ENCODE measurements around the gene ELF4. TPM values are rescaled to one million over a fixed set of nuclear protein-coding genes. Genes with fewer than 3 reads are reported as not detected.

ELF4 gene
- total RNA-seq, 2 experiments from 2014 or later, result 23.9 to 27.5 TPM

DNA sequence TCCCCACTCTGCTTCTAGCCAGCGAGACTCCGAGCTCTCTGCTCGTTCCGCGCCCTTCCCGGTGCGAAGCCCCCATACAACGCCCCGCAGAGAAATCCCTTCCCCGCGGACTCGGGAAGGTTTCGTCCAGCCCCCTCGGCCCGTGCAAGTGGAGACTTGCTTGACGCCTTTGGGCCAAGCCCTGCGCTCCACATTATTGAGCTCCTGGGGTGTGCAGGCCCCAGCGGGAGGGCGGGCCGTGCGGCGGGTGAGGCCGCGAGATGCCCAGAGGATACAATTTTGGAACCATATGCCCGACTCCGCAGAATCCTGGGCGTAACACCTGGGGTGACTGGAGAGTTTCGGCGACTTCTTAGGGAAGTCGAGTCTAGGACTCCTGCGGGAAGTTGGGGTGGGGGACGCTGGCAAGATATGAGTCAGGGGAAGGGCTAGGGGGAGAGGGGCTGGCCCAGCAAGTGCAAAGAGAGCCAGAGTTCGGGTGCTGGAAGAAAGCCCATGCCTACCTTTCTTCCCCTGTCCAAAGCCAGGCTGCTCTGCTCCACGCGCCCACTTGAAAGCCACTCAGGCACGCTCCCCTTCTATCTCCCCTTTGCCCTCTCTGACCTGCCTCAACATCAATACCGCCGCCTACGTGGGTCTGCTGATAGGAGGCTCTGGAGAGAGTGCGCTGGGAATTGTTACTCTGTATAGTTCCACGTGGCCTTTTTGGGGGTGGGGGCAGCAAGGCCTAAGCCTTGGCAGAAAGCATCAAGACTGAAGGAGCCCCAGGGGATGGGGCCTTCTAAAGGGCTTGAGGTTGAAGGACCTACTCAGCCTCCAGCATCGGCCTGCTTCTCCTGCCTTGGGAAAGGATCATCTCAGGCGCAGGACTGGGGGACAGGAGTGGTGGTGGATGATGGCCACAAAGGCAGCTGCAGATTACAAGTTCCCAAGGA is 1.2 kb upstream of the ELF4 start:
- peaks cover 39% of the 10 kb centered on the region for H3K4me1 Mint-ChIP-seq
- H3K4me3 Mint-ChIP-seq, result peak overlapping the region; percentile 26
- no peak for DNase-seq
- peaks cover 2% of the 10 kb centered on the region for H3K36me3 Mint-ChIP-seq (ENCODE audit: low read depth)
- H3K27ac Mint-ChIP-seq, result peak overlapping the region; percentile 47
- ChIA-PET CTCF (no interaction called here), POLR2A (no interaction called here)
- ATAC-seq, result no peak
- H3K9me3 Mint-ChIP-seq (ENCODE audit: low read depth), result no peaks in the 10 kb centered on the region
- H3K27me3 Mint-ChIP-seq, result no peaks in the 10 kb centered on the region
- intact Hi-C loops (cut with DNase I, micrococcal nuclease), result loop anchor here in 1 of 2 experiments (1.0 to 2.0 kb wide), 2 partner anchors 9 to 61 kb away; no protein-coding TSS in a partner anchor

- ATAC-seq (peak; percentile 10), DNase-seq (peak; percentile 35)
- ChIA-PET POLR2A (interaction anchor here (0.6 kb wide), 1 partner anchor 229 kb away, joined by 15 read pairs; no protein-coding TSS in a partner anchor), CTCF (interaction anchor here (0.6 to 1.2 kb wide), 4 partner anchors 11 to 82 kb away, joined by 3 to 4 read pairs (median 4); no protein-coding TSS in a partner anchor)
- intact Hi-C loops (cut with DNase I, micrococcal nuclease), result loop anchor here (1.0 to 2.0 kb wide), 4 partner anchors 17 to 63 kb away; no protein-coding TSS in a partner anchor
- no peaks in the 10 kb centered on the region for H3K9me3 Mint-ChIP-seq (ENCODE audit: low read depth)
- peak overlapping the region; percentile 92 for H3K4me3 Mint-ChIP-seq
- H3K4me1 Mint-ChIP-seq, result peaks cover 44% of the 10 kb centered on the region
- H3K27me3 Mint-ChIP-seq, result no peaks in the 10 kb centered on the region
- H3K27ac Mint-ChIP-seq, result peak overlapping the region; percentile 91
- H3K36me3 Mint-ChIP-seq (ENCODE audit: low read depth), result peaks cover 2% of the 10 kb centered on the region
Observed at GRCh38 chrX:130109429-130110378, 593 bp downstream of the ELF4 start.

GRCh38 chrX:130108647-130109428 is 1.5 kb downstream of the ELF4 start:
- Mint-ChIP-seq H3K9me3 (ENCODE audit: low read depth) (no peaks in the 10 kb centered on the region), H3K36me3 (ENCODE audit: low read depth) (peaks cover 5% of the 10 kb centered on the region), H3K4me3 (peak overlapping the region; percentile 92), H3K27me3 (no peaks in the 10 kb centered on the region), H3K27ac (peak overlapping the region; percentile 91), H3K4me1 (peaks cover 42% of the 10 kb centered on the region)
- intact Hi-C loops (cut with DNase I, micrococcal nuclease), result loop anchor here (1.0 to 2.0 kb wide), 2 partner anchors 16 to 17 kb away; no protein-coding TSS in a partner anchor
- ChIA-PET CTCF (interaction anchor here (0.7 to 1.2 kb wide), 6 partner anchors 10 to 83 kb away, joined by 3 to 4 read pairs (median 4); no protein-coding TSS in a partner anchor), POLR2A (interaction anchor here (0.6 kb wide), 1 partner anchor 230 kb away, joined by 15 read pairs; no protein-coding TSS in a partner anchor)
- DNase-seq, result peak; percentile 60
- ATAC-seq, result peak; percentile 62

GRCh38 chrX:130106071-130106470 is 4.2 kb downstream of the ELF4 start:
- no peak overlapping the region for H3K27ac Mint-ChIP-seq

GRCh38 chrX:130105244-130105643 is 5.1 kb downstream of the ELF4 start:
- no peak for DNase-seq
- ATAC-seq, result no peak
- H3K27me3 Mint-ChIP-seq, result no peaks in the 10 kb centered on the region
- no peaks in the 10 kb centered on the region for H3K9me3 Mint-ChIP-seq (ENCODE audit: low read depth)
- no peak overlapping the region for H3K27ac Mint-ChIP-seq
- no peak overlapping the region for H3K4me3 Mint-ChIP-seq
- intact Hi-C loops (cut with DNase I, micrococcal nuclease), result no loop called here
- POLR2A ChIA-PET, result no interaction called here
- CTCF ChIA-PET, result interaction anchor here (0.7 to 1.2 kb wide), 2 partner anchors 14 to 18 kb away, joined by 4 to 5 read pairs; no protein-coding TSS in a partner anchor
- H3K36me3 Mint-ChIP-seq (ENCODE audit: low read depth), result peaks cover 9% of the 10 kb centered on the region
- H3K4me1 Mint-ChIP-seq, result peaks cover 55% of the 10 kb centered on the region

More at GRCh38 chrX:130106071-130106470, 4.2 kb downstream of the ELF4 start:
- intact Hi-C loops (cut with DNase I, micrococcal nuclease), result no loop called here
- Mint-ChIP-seq H3K4me3 (no peak overlapping the region), H3K4me1 (peaks cover 47% of the 10 kb centered on the region), H3K36me3 (ENCODE audit: low read depth) (peaks cover 5% of the 10 kb centered on the region), H3K27me3 (no peaks in the 10 kb centered on the region), H3K9me3 (ENCODE audit: low read depth) (no peaks in the 10 kb centered on the region)
- ATAC-seq (no peak), DNase-seq (no peak)
- POLR2A ChIA-PET, result no interaction called here
- CTCF ChIA-PET, result interaction anchor here (0.7 kb wide), 1 partner anchor 14 kb away, joined by 5 read pairs; no protein-coding TSS in a partner anchor

- CTCF ChIA-PET, result no interaction called here
- no peaks in the 10 kb centered on the region for H3K27me3 Mint-ChIP-seq
- peaks cover 64% of the 10 kb centered on the region for H3K4me1 Mint-ChIP-seq
- no peaks in the 10 kb centered on the region for H3K9me3 Mint-ChIP-seq (ENCODE audit: low read depth)
- H3K27ac Mint-ChIP-seq, result no peak overlapping the region
- no peak overlapping the region for H3K4me3 Mint-ChIP-seq
- DNase-seq (no peak), ATAC-seq (no peak)
- H3K36me3 Mint-ChIP-seq (ENCODE audit: low read depth), result peaks cover 9% of the 10 kb centered on the region
- intact Hi-C loops (cut with DNase I, micrococcal nuclease), result no loop called here
- POLR2A ChIA-PET, result no interaction called here
Observed at GRCh38 chrX:130103605-130104004, 6.7 kb downstream of the ELF4 start.

DNA sequence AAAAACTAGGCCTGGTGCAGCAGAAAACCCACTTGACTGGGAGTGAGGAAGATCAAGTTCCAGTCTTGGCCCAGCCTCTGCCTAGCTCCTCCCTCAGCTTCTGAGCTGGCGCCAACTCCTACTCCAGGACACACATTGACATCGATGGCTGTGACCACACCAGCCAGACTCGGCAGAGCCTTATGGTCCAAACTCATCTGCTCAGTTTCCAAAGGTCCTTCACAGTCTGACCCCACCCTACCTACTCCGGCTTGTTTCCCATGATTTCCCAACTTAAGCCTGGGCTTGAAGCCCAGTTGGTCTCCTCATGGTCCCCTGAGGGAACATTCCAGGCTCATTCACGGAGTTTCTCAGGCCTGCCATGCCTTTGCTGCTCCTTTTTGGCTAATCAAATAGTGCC is 10.1 kb downstream of the ELF4 start:
- POLR2A ChIA-PET, result no interaction called here
- Mint-ChIP-seq H3K9me3 (ENCODE audit: low read depth) (no peaks in the 10 kb centered on the region), H3K27me3 (no peaks in the 10 kb centered on the region), H3K27ac (no peak overlapping the region), H3K4me3 (no peak overlapping the region), H3K4me1 (peaks cover 63% of the 10 kb centered on the region), H3K36me3 (ENCODE audit: low read depth) (peaks cover 7% of the 10 kb centered on the region)
- intact Hi-C loops (cut with DNase I, micrococcal nuclease), result no loop called here
- DNase-seq (no peak), ATAC-seq (no peak)
- CTCF ChIA-PET, result no interaction called here

DNA sequence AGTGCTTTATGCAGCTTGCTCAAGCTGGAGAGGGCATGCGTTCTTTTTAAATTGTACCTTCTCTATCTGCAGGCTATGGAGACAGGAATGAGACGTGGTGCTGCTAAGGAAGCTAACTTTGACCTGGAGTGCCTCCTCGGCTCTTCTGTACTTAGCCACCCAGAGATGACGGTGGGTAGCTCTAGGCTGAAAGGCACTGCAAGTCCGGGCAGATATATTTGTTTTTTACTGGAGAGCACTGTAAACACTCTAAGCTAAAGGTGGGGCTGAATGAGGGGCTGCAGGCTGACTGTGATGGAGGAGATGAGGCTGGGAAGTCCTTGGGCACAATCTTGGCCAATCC is 12.1 kb downstream of the ELF4 start:
- no peak for ATAC-seq
- ChIA-PET CTCF (interaction anchor here (0.6 to 1.3 kb wide), 4 partner anchors 11 to 74 kb away, joined by 3 to 4 read pairs (median 4); no protein-coding TSS in a partner anchor), POLR2A (no interaction called here)
- no peak for DNase-seq
- intact Hi-C loops (cut with DNase I, micrococcal nuclease), result no loop called here
- H3K4me1 Mint-ChIP-seq, result peaks cover 63% of the 10 kb centered on the region
- peaks cover 3% of the 10 kb centered on the region for H3K36me3 Mint-ChIP-seq (ENCODE audit: low read depth)
- H3K27me3 Mint-ChIP-seq, result no peaks in the 10 kb centered on the region
- H3K27ac Mint-ChIP-seq, result peak overlapping the region; percentile 67
- no peaks in the 10 kb centered on the region for H3K9me3 Mint-ChIP-seq (ENCODE audit: low read depth)
- no peak overlapping the region for H3K4me3 Mint-ChIP-seq

DNA sequence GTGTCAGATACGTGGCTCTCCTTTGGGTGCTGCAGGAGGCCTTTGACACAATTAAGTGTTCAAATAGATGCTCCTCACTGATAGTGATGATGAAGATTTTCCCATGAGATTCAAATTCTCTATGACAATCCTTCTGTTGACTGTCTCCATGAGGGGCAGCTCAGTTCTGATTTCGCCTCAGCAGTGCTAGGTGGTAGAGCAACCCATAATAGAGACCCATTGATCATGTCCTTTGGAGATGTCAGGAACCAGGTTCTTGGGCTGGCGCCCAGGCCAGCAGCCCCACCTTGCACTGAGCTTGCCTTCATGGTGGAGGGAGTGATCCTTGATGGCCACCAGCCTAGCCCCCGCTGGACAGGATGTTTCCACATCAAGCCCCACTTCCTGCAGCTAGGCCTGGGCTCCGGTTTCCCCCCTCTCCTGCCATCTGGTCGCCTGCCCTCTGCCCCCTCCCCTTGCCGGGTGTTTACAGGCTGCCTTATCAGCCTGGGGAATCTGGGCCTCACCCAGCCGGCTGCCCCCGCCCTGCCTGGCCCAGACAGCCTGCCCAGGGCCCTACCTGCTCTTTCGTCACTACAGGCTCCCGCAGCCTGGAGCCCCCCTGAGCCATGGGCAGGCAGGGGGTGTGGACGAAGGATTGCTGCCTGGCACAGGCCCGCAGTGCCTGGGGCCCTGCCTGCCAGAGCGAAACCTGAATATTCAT is 12.6 kb downstream of the ELF4 start:
- intact Hi-C loops (cut with DNase I, micrococcal nuclease), result no loop called here
- Mint-ChIP-seq H3K27me3 (no peaks in the 10 kb centered on the region), H3K27ac (peak overlapping the region; percentile 67), H3K36me3 (ENCODE audit: low read depth) (peaks cover 3% of the 10 kb centered on the region), H3K4me3 (no peak overlapping the region), H3K9me3 (ENCODE audit: low read depth) (no peaks in the 10 kb centered on the region), H3K4me1 (peaks cover 64% of the 10 kb centered on the region)
- DNase-seq, result peak; percentile 30
- ChIA-PET CTCF (interaction anchor here (0.6 to 1.3 kb wide), 4 partner anchors 10 to 74 kb away, joined by 3 to 4 read pairs (median 4); no protein-coding TSS in a partner anchor), POLR2A (no interaction called here)
- peak; percentile 62 for ATAC-seq

All from activated CD4-positive, alpha-beta T cell treated with anti-CD3 and anti-CD28 coated beads for 36 hours (primary cell).